ENCODE measurements around the gene HHIPL1.

DNA sequence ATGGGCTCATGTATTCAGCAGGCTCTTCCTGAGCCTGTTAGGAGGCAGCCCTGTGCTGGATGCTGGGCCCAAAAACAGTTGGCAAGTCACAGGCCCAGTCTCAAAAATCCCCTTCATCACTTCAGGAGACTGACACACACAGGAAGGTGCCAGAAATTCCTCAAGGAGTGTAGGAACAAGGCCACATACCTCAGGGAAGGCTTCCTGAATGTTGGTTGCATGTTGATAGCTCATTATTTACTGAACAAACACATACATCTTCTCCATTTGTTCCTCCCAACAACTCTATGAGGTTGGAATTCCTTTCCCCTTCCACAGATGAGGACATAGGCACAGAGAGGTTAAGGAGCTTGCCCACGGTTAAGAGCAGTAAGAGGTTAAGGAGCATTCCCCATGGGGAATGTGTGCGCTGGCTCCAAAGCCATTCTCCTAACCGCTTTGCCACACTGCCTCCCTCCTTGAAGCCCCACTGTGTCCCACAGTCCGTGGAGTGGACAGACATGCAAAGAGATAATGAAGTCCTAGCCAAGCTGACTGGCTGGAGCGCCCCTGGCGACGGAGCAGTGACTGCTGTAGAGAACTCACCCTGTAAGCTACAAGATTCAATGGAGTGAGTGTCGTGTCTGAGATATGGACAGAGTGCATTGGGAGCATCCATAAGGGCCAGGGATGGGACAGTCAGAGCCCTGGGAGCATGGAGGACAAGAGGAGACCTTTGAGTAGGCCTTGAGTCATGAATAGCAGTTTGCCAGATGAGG, 3.3 kb downstream of the HHIPL1 start:
- TF ChIP-seq EP300 (IDR thresholded peaks at IDR 0.05) = no peak
- no peak for TF ChIP-seq POLR2A (IDR thresholded peaks at IDR 0.05)
